Liver (tissue), 9 donors: ENCODE measurements around the gene MDN1. TPM values are rescaled to one million over a fixed set of nuclear protein-coding genes. Genes with fewer than 3 reads are reported as not detected.

Source experiments
- DNase-seq: peaks from one replicate; pipeline ENCODE4 v3.0.0-alpha.2; 2017; ENCODE audit warnings: low spot score
- H3K27ac ChIP-seq, 2 donors: one replicate each; pipeline ENCODE4 v1.7.0; 2013; ENCODE audit warnings: inconsistent platforms in 2 of 2, low read length in 2 of 2, control low read depth in 1 of 2, low read depth in 1 of 2, mild to moderate bottlenecking in 1 of 2
- H3K27me3 ChIP-seq, 4 donors: one replicate each; pipeline versions ENCODE4 v1.6.1 to v1.7.0; 2013; ENCODE audit warnings: low read length in 3 of 4, inconsistent platforms in 1 of 4, mild to moderate bottlenecking in 1 of 4, moderate library complexity in 1 of 4; ENCODE audit not compliant: control insufficient read depth in 4 of 4, insufficient read depth in 4 of 4
- H3K36me3 ChIP-seq, 4 donors: one replicate each; pipeline versions ENCODE4 v1.6.1 to v1.7.0; 2013; ENCODE audit warnings: low read length in 3 of 4, mild to moderate bottlenecking in 3 of 4, low read depth in 1 of 4, moderate library complexity in 1 of 4; ENCODE audit not compliant: control insufficient read depth in 4 of 4, insufficient read depth in 3 of 4
- H3K4me1 ChIP-seq, 4 donors: one replicate each; pipeline versions ENCODE4 v1.6.1 to v1.7.0; 2013; ENCODE audit warnings: low read length in 3 of 4, mild to moderate bottlenecking in 3 of 4, moderate library complexity in 1 of 4; ENCODE audit not compliant: control insufficient read depth in 4 of 4, insufficient read depth in 4 of 4
- H3K4me3 ChIP-seq, 3 donors: one replicate each; pipeline versions ENCODE4 v1.6.1 to v1.7.0; 2013; ENCODE audit warnings: low read length in 3 of 3, control low read depth in 1 of 3, low read depth in 1 of 3, mild to moderate bottlenecking in 1 of 3
- H3K9ac ChIP-seq, 2 donors: one replicate each; pipeline ENCODE4 v1.7.0; 2013; ENCODE audit warnings: low read length in 2 of 2, mild to moderate bottlenecking in 2 of 2, moderate library complexity in 2 of 2, control low read depth in 1 of 2, low read depth in 1 of 2
- H3K9me3 ChIP-seq, 4 donors: one replicate each; pipeline versions ENCODE4 v1.6.1 to v1.7.0; 2013; ENCODE audit warnings: low read length in 3 of 4; ENCODE audit not compliant: control insufficient read depth in 4 of 4
- CTCF ChIP-seq: fragments of 150-350 bp; IDR thresholded peaks from 2 replicates; pipeline ENCODE4 v1.5.1; 2017; ENCODE audit warnings: improper control_type of control experiment, low read depth, low read length; ENCODE audit not compliant: missing input control
- EGR1 ChIP-seq, 2 donors: IDR thresholded peaks; 2 replicates each; pipeline ENCODE4 v1.6.1; 2016 to 2018; ENCODE audit warnings: antibody characterized with exemption in 2 of 2, low read depth in 2 of 2
- FOXA2 ChIP-seq: IDR thresholded peaks from 2 replicates; pipeline ENCODE4 v1.6.1; 2016; ENCODE audit warnings: antibody characterized with exemption
- GABPA ChIP-seq, 2 donors: IDR thresholded peaks in 1 of 2; conservative IDR thresholded peaks in 1 of 2; 2 replicates each; pipeline ENCODE4 v1.6.1; 2016; ENCODE audit warnings: antibody characterized with exemption in 2 of 2, mild to moderate bottlenecking in 1 of 2, moderate library complexity in 1 of 2
- HNF4A ChIP-seq, 2 donors: conservative IDR thresholded peaks; 2 replicates each; pipeline ENCODE4 v1.6.1; 2016; ENCODE audit warnings: antibody characterized with exemption in 2 of 2, mild to moderate bottlenecking in 2 of 2
- HNF4G ChIP-seq: IDR thresholded peaks from 2 replicates; pipeline ENCODE4 v1.6.1; 2016; ENCODE audit warnings: antibody characterized with exemption
- JUND ChIP-seq, 2 donors: IDR thresholded peaks; 2 replicates each; pipeline ENCODE4 v1.6.1; 2016; ENCODE audit warnings: antibody characterized with exemption in 2 of 2
- NR2F2 ChIP-seq: IDR thresholded peaks from 2 replicates; pipeline ENCODE4 v1.6.1; 2016; ENCODE audit warnings: antibody characterized with exemption
- RAD21 ChIP-seq, 2 donors: IDR thresholded peaks; 2 replicates each; pipeline ENCODE4 v1.6.1; 2016; ENCODE audit warnings: antibody characterized with exemption in 2 of 2, mild to moderate bottlenecking in 2 of 2
- RXRA ChIP-seq, 2 donors: IDR thresholded peaks; 2 replicates each; pipeline ENCODE4 v1.6.1; 2017 to 2018; ENCODE audit warnings: antibody characterized with exemption in 2 of 2, mild to moderate bottlenecking in 1 of 2
- SP1 ChIP-seq: IDR thresholded peaks from 2 replicates; pipeline ENCODE4 v1.6.1; 2018; ENCODE audit warnings: antibody characterized with exemption, mild to moderate bottlenecking
- TAF1 ChIP-seq: conservative IDR thresholded peaks from 2 replicates; pipeline ENCODE4 v1.6.1; 2016; ENCODE audit warnings: antibody characterized with exemption, mild to moderate bottlenecking
- YY1 ChIP-seq: IDR thresholded peaks from 2 replicates; pipeline ENCODE4 v1.6.1; 2016; ENCODE audit warnings: antibody characterized with exemption, mild to moderate bottlenecking
- ZBTB33 ChIP-seq: IDR thresholded peaks from 2 replicates; pipeline ENCODE4 v1.6.1; 2016; ENCODE audit warnings: antibody characterized with exemption
- WGBS: extraction: QIAGEN DNeasy Blood & Tissue Kit; methylation state at CpG from one replicate; pipeline ENCODE4 v1.1.7; 2013; 5-methylcytosine and 5-hydroxymethylcytosine counted together
- polyA plus RNA-seq, 2 donors: library from polyadenylated mRNA; stranded (reverse) in 1 of 2; unstranded in 1 of 2; fragments of 200-250 nt in 1 of 2; fragments of >200 nt in 1 of 2; fragmentation: Nextera tagmentation in 1 of 2; extraction: Ambion mirVana in 1 of 2; gene quantifications; one replicate each; pipeline versions ENCODE4 v1.2.1 to v1.2.3, GENCODE V29; 2013 to 2015
- total RNA-seq, 2 donors: library from RNA; depleted of rRNA; stranded (reverse); fragments of >200 nt; gene quantifications; one replicate each; pipeline ENCODE4 v1.2.3, GENCODE V29; 2014
- TF ChIP-seq, protein P1 (sequence below): IDR thresholded peaks from 2 replicates; pipeline ENCODE4 v1.6.1; 2016; ENCODE audit warnings: antibody characterized with exemption
- TF ChIP-seq, protein P2 (sequence below): IDR thresholded peaks from 2 replicates; pipeline ENCODE4 v1.6.1; 2016; ENCODE audit warnings: antibody characterized with exemption
- donor health status: healthy.
- donor health status: healthy.
- donor health status: healthy.
- donor health status: healthy.
- donor health status: healthy.

Gene MDN1
- total and polyA plus RNA-seq, 4 donors: 5.4 to 48.9 (median 22.8) TPM

GRCh38 chr6:89834884-89835792 is 15.5 kb upstream of the MDN1 start:
- Histone ChIP-seq H3K27ac (no peak overlapping the region), H3K4me1 (peaks cover 4 to 10% (median 5%) of the 10 kb centered on the region in 4 donors), H3K4me3 (no peak overlapping the region), H3K9me3 (no peaks in the 10 kb centered on the region), H3K27me3 (no peaks in the 10 kb centered on the region), H3K9ac (no peak overlapping the region), H3K36me3 (peaks cover 0 to 8% (median 3%) of the 10 kb centered on the region in 4 donors)
- DNase-seq: no peak
- 86% methylated on average over 12 of the region's 12 CpGs for WGBS
- TF ChIP-seq TAF1: no peak
- TF ChIP-seq RXRA (IDR thresholded peaks at IDR 0.05): no peak
- no peak for TF ChIP-seq NR2F2
- no peak for TF ChIP-seq FOXA2

GRCh38 chr6:89830170-89830809 is 10.7 kb upstream of the MDN1 start:
- Histone ChIP-seq H3K27me3 (no peaks in the 10 kb centered on the region), H3K9me3 (no peaks in the 10 kb centered on the region), H3K36me3 (peaks cover 0 to 6% (median 3%) of the 10 kb centered on the region in 4 donors), H3K4me1 (peaks cover 4 to 13% (median 7%) of the 10 kb centered on the region in 4 donors), H3K27ac (peak overlapping the region; percentile 69 to 72), H3K9ac (peak overlapping the region; percentile 45 to 64), H3K4me3 (peak overlapping the region; percentile 80 to 99 (median 94))
- WGBS: 18% methylated on average over 15 of the region's 15 CpGs
- TF ChIP-seq RAD21 (IDR thresholded peaks at IDR 0.05) (no peak), EGR1 (IDR thresholded peaks at IDR 0.05; ENCODE audit: low read depth in 2 of 2) (no peak), TAF1 (no peak), CTCF (no peak), GABPA (IDR thresholded peaks at IDR 0.05 in 1 of 2, conservative IDR thresholded peaks at IDR 0.05 in 1 of 2) (no peak), HNF4G (no peak), JUND (IDR thresholded peaks at IDR 0.05) (no peak), FOXA2 (no peak), RXRA (IDR thresholded peaks at IDR 0.05) (no peak), SP1 (no peak), ZBTB33 (no peak), HNF4A (conservative IDR thresholded peaks at IDR 0.05) (no peak), YY1 (no peak)
- TF ChIP-seq, protein P1, sequence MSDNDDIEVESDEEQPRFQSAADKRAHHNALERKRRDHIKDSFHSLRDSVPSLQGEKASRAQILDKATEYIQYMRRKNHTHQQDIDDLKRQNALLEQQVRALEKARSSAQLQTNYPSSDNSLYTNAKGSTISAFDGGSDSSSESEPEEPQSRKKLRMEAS: no peak
- TF ChIP-seq, protein P2, sequence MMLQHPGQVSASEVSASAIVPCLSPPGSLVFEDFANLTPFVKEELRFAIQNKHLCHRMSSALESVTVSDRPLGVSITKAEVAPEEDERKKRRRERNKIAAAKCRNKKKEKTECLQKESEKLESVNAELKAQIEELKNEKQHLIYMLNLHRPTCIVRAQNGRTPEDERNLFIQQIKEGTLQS: no peak
- DNase-seq: no peak
